NCI-H774 (cell line): Measurements from ENCODE around the gene MID2.
"Not testable (repeated sequence)": the region's sequence is repeated elsewhere in the genome, so short reads cannot be mapped to it uniquely, and the experiment has no call there.

Source experiments
- DNase-seq: peaks from one replicate; lab custom pipeline; 2025; lab: John Stamatoyannopoulos, UW

Gene MID2, protein sequence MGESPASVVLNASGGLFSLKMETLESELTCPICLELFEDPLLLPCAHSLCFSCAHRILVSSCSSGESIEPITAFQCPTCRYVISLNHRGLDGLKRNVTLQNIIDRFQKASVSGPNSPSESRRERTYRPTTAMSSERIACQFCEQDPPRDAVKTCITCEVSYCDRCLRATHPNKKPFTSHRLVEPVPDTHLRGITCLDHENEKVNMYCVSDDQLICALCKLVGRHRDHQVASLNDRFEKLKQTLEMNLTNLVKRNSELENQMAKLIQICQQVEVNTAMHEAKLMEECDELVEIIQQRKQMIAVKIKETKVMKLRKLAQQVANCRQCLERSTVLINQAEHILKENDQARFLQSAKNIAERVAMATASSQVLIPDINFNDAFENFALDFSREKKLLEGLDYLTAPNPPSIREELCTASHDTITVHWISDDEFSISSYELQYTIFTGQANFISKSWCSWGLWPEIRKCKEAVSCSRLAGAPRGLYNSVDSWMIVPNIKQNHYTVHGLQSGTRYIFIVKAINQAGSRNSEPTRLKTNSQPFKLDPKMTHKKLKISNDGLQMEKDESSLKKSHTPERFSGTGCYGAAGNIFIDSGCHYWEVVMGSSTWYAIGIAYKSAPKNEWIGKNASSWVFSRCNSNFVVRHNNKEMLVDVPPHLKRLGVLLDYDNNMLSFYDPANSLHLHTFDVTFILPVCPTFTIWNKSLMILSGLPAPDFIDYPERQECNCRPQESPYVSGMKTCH

DNA sequence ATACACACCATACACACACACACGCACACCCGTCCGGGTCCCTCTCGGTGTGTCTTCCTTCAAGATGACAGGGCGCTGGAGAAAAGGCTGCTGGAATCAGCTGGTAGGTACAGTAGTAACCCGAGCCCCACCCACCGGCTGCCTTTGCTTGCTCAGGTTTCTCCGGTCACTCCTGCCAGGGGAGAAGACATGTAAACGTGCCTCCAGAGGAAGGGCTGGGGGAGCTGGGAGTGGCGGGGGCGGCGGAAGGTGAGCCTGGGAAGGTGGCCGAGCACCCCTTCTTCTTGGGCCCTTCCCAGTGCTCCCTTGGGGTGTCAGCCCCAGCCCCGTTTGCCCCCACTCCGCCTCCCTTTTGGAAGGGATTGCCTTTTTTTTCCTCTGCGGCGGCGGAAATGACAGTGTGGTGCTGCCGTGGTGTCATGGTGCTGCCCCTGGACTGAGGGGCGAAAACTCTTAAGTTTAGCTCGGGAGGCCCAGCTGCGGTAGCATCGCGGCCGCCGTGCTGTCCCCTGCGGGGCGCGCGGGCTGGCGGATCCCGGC lies at the start of gene MID2:
Gene MID2 (plus strand): TSS at position 169 of the 540 bp plus-strand sequence. CDS start 561 bp downstream, outside the sequence.
- no peak for DNase-seq

DNA sequence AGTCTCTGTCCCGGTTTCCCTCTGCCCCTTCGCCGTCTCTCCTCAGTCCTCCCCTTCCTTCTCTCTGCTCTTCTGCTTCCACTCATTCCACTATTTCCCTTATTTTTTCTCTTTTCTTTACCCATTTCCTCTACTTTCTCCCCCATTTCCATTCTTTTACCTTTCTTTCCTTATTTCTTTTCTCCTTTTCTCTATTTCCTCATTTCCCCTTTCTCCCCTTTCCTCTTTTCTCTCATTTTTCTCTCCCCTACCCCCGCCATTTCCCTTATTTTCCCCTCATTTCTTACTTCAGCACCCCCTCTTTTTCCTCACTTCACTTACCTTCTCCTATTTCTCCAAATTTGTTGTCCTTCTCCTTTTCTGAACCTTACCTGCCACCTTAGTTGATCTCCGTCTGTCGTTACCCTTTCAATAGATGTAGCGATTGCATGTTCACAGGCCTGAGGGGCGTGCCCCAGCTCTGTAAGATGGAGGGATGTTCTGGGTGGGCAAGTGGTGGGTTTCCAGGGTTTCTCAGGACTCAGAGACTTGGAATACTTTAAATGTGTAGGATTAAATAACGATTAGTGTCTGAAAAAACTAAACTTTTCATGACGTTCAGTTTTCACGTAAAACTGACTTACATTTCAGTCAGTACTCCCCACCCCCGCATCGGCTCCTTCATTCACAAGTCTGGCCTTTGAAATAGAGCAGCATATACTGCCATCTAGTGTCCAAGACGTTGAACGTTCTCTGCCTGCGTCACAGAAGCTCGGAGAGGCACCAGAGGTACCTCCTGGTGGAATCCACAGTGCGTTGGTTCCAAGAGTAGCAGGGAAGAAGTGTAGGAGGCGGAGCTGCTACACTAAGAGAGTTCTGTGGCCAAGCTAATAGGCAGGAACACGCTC lies 48.8 kb upstream of the MID2 start:
- DNase-seq, result peak; percentile 20

DNA sequence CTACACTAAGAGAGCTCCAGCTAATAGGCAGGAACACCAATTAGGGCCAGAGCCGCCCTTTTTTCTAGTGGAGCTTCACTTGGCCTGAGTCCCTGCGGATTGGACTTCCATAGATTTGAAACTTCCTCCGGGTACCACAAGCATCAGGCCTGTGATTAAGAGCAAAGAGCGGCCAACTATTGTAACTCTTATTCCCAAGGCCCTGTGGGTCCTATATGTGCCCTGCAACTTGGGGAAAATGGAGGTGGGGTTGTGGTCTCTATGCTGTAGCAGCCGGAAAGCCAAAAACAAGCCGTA lies 48.2 kb upstream of the MID2 start, which contains the start of gene NCBP2L:
Gene NCBP2L (plus strand): TSS at position 198 of the 297 bp plus-strand sequence. CDS start 16,488 bp downstream, outside the sequence.
- DNase-seq, result no peak

DNA sequence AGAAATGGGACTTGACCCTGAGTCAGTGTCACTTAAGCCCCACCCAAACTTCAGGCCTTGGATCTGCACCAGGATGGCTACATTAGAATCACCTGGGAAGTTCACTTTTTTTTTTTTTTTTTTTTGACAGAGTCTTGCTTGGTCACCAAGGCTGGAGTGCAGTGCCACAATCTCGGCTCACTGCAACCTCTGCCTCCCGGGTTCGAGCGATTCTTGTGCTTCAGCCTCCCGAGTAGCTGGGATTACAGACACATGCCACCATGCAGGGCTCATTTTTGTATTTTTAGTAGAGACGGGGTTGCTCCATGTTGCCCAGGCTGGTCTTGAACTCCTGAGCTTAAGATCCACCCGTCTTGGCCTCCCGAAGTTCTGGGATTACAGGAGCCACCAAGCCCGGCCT lies 45.1 kb upstream of the MID2 start:
- no peak for DNase-seq

DNA sequence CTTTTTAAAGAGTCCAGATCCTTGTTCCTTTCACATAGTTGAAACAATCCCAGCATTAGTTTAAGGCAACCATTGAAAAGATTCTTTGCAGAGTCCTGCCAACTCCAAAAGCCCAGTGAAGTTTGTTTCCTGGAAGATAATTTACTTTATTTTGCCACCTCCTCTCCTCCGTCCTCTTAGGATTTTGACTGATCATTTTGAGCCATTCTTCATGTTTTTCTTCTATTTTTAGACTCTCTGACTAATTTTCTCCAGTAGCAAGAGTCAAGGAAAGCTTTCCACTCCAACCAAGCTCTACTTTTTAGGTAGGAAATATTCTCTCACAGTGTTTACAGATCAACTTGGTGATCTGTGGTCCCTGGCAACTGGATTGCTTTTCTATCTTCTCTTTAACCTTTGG lies 37.8 kb upstream of the MID2 start:
- no peak for DNase-seq

DNA sequence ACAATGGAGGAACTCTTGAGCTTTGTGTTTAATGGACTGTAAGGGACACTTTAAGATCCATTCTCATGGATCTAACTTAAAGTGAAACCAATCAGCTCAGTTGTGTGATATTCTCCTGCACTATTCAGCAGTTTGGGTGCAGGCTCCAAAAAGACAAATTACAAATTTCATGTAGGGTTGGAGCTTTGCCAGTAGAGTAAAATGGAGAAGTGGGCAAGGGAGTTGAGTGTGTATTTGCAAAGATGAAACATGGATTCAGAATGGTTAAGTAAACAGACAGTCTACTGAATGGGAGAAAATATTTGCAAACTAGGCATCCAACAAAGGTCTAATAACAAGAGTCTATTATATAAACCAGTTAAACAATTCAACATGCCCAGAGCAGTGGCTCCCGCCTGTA lies 21.2 kb upstream of the MID2 start:
- DNase-seq, result no peak

DNA sequence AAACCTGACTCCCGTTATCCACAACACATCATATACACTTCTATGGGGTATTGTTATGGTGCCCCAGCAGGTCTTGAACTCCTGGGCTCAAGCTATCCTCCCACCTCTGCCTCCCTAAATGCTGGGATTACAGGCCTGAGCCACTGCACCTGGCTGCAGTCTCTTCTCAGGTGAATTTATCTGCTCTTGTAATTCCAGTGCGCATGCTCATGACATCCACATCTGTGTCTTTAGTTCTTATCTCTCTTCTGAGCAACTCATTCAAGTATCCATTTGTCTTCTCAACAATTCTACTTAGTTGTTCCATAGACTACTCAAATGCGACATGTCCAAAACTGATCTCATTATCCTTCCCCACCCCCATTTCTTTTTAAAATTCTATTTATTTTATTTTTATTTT lies 20.5 kb upstream of the MID2 start:
- DNase-seq, result no peak

DNA sequence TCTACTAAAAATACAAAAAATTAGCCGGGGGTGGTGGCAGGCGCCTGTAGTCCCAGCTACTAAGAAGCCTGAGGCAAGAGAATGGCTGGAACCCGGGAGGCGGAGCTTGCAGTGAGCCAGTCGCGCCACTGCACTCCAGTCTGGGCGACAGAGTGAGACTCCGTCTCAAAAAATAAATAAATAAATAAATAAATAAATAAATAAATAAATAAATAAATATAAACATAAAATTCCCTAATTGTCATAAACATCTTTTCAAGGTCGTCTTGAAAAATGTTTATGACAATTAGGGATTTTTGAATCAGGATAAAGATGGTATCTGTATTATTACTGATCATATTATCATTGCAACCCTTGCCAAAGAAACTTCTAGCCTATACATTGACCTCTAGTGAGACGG lies 15.6 kb upstream of the MID2 start:
- DNase-seq, result not testable (repeated sequence)

DNA sequence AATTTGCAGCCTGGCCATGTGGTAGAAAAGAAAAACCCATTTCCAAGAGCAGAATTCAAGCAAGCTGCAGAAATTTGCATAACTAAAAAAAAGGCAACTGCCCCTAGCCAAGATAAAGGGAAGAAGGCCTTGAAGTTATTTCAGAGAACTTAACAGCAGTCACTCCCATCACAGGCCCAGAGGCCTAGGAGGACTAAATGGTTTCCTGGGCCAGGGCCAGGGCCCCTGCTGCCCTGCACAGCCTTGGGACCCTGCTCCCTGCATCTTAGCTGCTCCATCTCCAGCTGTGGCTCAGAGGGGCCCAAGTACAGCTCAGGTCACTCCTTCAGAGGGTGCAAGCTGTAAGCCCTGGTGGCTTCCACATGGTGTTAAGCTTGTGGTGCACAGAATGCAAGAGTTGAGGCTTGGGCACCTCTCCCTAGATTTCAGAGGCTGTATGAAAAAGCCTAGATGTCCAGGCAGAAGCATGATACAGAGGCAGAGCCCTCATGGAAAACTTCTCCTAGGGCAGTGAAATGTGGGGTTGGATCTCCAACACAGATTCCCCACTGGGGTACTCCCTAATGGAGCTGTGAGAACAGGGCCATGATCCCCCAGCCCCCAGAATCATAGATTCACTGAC lies 6.7 kb upstream of the MID2 start:
- no peak for DNase-seq

DNA sequence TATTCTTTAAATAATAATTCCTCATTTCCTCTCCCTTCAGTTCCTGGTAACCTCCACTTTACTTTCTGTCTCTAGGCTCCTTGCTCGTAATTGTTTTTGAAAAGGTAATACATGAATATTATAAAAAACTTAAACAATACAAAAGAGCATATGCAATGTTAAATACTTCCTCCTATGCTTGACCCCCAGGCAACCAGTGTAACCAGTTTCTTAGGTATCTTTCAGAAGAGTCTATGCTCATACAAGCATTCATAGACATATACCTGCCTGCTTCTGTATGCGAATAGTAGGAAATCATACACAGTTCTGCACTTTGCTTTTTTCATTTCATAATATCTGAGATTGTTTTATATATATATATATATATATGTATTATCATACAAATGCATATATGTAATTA lies 2.6 kb upstream of the MID2 start:
- DNase-seq, result no peak

DNA sequence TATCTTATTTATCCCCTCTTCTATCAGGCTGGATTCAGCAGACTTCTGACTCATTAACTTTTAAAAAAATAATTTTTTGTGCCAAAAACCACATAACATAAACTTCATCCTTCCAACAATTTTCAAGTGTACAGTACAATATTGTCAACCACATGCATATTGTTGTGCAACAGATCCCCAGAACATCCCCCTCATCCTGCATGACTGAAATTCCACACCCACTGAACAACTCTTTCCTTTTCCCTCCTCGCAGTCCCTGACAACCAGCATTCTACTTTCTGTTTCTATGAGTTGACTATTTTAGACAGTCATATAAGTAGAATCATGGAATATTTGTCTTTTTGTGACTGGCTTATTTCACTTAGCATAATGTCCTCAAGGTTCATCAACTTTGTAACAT lies 2.2 kb upstream of the MID2 start:
- DNase-seq, result no peak

DNA sequence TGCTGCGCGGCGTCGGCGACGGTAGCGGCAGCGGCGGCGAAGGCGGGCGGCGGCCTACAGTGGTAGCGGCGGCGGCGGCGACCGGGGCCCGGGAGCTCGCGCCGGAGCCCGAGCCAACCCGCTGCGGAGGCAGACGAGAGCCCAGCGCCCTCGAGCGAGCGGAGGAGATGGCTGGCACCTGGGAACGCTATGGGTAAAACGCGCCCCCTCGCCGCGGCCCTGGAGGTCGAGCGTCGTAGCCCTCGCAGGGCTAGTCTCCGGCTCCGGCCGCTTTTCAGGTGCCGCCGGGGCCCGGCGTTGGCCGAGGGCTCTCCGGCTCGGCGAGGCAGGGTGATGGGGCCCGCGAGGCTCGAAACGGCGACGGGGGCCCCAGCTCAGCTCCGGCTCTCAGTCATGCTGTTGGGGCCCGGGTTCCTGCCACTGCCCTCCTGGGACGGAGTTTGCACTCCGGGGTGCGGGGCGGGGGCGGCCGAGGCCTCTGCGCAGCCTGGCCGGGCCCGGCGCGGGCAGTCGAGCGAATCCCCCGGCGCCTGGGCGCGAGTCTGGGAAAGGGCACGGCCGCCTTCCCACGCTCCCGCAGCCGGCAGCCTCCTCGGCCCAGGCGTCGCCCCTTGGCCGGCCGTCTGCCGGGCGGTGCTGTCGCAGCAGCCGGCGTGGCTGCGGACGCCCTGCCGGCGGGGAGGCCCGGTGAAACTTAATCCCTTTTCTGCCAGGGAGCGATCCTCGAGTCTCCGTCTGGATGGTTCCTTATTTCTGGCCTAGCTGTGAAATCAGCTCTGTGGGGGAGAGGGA lies 768 bp downstream of the MID2 start:
- DNase-seq, result no peak

DNA sequence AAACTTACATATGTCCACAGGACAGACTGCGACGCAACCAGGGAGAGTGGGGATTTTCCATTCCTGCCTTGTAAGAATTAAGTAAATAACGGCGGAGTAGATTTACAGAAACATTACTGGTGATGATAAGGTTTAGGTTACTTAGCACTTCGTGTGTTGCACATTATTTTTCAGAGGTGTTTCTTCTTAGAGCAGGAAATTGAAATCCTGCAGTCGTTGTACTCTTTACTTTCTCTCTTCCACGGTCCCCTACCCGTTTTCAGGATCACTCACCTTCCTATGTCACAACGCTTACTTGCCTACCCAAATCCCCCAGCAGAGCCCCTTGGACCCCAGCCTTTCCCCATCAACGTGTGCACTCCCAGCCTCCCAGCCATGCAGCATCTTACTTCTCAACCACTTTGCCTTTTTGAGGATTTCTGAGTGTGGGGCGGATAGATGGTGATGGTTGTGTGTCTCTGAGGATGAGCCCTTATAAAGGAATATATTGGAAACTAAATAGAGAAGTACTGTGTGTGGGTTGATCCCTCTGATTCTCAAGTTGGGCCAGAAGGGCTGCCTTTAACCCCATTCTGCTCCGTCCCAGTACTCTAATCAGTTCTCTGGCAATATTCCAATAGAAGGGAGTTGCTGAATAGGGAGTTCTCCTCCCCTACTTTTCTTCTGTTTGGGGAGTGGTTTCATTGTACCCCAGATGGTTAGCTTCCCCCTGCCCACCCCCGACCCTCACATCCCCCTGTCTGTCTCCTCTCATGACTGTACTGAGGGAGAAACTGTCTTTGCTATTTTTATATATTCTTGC lies 1.6 kb downstream of the MID2 start:
- no peak for DNase-seq

DNA sequence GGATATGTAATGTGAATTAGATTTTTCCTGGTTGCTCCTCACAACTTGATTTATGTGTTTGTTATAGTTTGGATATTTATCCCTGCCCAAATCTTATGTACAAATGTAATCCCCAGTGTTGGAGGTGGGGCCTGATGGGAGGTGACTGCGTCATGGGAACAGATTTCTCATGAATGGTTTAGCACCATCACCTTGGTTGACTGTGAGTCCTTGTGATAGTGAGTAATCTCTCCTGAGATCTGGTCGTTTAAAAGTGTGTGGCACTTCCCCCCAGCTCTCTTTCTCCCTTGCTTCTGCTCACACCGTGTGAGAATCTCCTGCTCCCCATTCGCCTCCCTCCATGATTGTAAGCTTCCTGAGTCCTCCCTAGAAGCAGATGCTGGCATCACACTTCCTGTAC lies 2.2 kb downstream of the MID2 start:
- no peak for DNase-seq

DNA sequence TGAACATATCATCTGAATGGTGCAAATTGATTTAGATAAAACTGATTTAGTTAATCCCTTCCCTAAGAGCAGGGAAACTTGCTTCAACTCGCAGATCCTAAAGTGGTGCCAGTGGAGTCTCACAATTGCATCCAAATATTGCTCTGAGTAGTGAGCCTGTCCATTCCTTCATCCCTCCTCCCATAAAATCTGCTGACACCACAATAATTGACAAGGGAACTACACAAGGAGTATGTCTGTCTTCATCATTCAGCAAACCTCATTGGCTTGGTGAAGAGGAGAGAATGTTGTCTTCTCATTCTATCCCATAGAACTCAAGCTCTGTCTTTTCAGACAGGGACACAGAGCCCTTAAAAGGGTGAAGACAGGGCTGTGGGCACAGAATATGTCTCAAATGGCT lies 4.2 kb downstream of the MID2 start:
- DNase-seq, result no peak

DNA sequence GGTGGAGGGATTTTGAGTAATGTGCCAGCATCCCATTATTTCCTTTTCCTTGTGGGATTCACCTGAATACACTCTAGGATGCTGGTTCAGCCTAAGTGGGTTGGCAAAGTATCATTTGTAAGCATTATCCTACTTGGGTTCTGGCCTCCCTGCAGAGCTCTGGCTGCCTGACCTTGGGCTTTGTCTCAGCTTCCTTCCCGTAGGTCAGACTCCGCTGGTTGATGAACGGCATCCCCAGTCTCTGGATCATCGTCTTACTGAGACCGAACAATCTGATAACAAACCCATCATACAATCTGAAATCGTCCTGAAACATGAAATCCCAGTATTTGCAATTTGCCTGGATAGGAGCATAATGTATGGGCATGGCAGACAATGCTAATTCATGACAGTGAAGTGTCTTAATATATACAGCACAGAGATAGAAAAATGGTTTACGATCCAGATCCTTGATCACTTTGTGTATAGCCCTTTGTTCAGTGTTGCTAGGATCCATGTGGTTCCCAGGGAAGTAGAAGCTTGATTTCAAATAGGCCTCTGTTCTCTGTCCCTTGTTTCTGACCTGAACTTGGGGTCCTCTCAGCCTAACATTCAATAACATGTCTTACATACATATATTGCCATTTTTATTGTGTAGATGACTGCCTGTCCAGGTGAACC lies 5.5 kb downstream of the MID2 start:
- no peak for DNase-seq

DNA sequence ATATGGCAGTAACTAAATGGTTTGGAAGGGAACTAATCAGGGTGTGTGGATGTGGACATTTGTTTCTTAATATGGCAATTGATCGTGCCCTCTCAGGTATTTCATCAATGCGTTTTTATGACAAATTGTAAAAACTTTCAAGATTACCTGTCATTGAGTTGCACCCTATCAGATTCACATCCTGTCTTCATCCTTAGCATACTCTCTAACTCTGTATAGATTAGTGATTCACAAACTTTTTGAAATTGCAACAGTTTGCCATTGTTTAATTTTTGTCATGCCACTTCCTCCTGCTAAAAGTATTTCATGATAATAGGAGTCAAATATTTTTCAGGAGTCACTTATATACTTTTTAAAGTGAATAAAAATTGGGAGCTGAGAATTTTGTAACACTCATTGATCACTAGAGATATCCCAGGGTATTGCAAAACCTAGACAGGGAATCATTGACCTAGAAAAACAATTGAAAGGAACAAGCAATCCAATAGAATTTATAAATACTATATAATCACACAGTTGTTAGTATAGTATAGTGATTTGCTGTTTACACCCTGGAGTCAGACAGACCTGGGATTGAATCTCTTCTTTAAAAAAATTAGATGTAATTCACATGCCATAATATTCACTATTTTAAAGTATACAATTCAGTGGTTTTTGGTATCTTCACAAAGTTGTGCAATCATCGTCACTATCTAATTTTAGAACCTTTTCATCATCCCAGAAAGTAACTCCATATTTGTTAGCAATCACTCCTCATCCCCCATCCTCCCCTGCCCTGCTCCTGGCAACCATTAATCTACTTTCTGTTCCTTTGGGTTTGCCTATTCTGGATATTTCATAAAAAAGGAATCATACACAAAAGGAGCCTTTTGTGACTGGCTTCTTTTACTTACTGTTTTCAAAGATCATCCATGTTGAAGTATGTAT lies 8.9 kb downstream of the MID2 start:
- no peak for DNase-seq

DNA sequence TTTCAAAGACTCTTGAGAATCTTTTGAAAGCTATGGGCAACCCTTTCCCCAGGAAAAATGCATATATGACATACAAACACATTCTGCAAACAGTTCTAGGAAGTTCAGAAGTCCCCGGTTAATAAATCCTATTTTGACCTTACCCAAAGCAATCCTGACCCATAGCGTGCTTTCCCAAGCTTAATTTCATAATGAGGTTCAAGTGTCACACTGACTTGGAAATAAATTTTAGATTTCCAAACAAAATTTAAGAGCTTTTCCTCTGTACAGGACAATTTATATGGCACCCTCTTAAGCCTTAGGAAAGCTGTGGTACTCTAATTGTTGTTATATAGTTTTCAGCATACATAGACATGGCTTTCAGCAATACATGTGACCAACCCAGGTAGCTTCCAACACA lies 11.3 kb downstream of the MID2 start:
- DNase-seq, result no peak

DNA sequence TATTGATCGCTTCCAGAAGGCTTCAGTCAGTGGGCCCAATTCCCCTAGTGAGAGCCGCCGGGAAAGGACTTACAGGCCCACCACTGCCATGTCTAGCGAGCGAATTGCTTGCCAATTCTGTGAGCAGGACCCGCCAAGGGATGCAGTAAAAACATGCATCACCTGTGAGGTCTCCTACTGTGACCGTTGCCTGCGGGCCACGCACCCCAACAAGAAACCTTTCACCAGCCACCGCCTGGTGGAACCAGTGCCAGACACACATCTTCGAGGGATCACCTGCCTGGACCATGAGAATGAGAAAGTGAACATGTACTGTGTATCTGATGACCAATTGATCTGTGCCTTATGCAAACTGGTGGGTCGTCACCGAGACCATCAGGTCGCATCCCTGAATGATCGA lies 15.3 kb downstream of the MID2 start:
- no peak for DNase-seq
